ENCODE data around the gene SRCIN1.
"Not testable (repeated sequence)": the region's sequence is repeated elsewhere in the genome, so short reads cannot be mapped to it uniquely, and the experiment has no call there.

The SRCIN1 gene

DNA sequence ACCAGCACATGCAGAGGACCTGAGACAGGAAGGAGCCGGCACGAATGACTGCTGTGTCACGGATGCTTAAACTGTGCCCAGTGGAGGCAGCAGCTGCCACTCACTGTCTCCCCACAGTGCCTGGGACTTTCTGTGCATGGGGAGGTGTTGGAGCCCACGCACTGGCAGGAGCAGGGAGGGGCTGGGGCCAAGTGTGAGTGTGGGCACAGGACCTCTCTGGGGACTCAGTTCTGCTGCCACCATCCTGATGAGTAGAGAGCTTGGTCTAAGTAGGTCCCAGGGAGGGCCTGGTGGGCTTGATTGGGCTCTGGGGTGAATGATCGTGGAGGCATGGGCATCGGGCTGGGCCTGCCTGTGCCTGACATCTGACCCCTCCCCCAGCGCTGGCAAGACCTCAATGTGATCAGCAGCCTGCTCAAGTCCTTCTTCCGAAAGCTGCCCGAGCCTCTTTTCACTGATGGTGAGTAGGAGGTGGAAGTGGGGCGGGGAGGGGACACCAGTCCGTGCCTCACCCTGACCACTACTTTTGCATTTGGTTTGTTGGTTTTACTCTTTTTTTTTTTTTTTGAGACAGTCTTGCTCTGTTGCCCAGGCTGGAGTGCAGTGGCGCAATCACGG is 120.0 kb downstream of the SRCIN1 start:
- not testable (repeated sequence) for FAIRE-seq; DNase-seq (ENCODE audit: low spot score)

DNA sequence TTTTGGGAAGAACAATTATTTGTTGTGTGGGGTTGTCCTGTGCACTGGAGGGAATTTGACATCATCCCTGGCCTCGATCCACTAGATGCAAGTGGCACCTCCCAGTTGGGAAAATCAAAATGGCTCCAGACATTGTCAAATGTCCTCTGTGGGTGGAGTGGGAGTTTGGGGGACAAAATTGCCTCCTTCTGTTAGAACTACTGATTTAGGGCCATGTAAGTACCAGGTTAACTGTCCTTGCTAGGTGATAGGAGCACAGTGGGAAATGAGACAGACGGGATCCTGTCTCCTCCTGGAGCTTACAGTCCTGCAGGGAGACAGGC is 120.6 kb downstream of the SRCIN1 start:
- FAIRE-seq (no peak), DNase-seq (ENCODE audit: low spot score) (no peak)

GRCh38 chr17:38484242-38485145 is 121.3 kb downstream of the SRCIN1 start:
- peak; percentile 33 for DNase-seq (ENCODE audit: low spot score)
- FAIRE-seq, result not testable (repeated sequence)

GRCh38 chr17:38482700-38483043 is 123.1 kb downstream of the SRCIN1 start:
- not testable (repeated sequence) for DNase-seq (ENCODE audit: low spot score); FAIRE-seq

- not testable (repeated sequence) for DNase-seq (ENCODE audit: low spot score)
Measured at GRCh38 chr17:38482039-38482699, 123.6 kb downstream of the SRCIN1 start.

More at GRCh38 chr17:38482039-38482699, 123.6 kb downstream of the SRCIN1 start:
- FAIRE-seq, result not testable (repeated sequence)

All from RCC 7860 (cell line).